ENCODE results near the gene CRYBG2.

The CRYBG2 gene

GRCh38 chr1:26278724-26279455, 75.0 kb downstream of the CRYBG2 start:
- no peak for DNase-seq

- DNase-seq: no peak
These were observed 75.6 kb downstream of the CRYBG2 start for GRCh38 chr1:26278303-26278702.

- DNase-seq: no peak
These were observed 76.2 kb downstream of the CRYBG2 start for GRCh38 chr1:26277719-26278118.

GRCh38 chr1:26277261-26277661, 76.7 kb downstream of the CRYBG2 start:
- no peak for DNase-seq

GRCh38 chr1:26276432-26276838, 77.5 kb downstream of the CRYBG2 start:
- no peak for DNase-seq

GRCh38 chr1:26275580-26276431, 78.1 kb downstream of the CRYBG2 start:
- no peak for DNase-seq

- DNase-seq: no peak
These were observed 79.0 kb downstream of the CRYBG2 start for GRCh38 chr1:26274801-26275425.

Measured in NCI-H2081 treated with DMSO at 0.1 percent for 48 hours (cell line).